ENCODE results near the gene ACACB. TPM values are rescaled to one million over a fixed set of nuclear protein-coding genes. Genes with fewer than 3 reads are reported as not detected.

ACACB gene
- total RNA-seq, 1 donor from 2014 or later = 140 TPM

DNA sequence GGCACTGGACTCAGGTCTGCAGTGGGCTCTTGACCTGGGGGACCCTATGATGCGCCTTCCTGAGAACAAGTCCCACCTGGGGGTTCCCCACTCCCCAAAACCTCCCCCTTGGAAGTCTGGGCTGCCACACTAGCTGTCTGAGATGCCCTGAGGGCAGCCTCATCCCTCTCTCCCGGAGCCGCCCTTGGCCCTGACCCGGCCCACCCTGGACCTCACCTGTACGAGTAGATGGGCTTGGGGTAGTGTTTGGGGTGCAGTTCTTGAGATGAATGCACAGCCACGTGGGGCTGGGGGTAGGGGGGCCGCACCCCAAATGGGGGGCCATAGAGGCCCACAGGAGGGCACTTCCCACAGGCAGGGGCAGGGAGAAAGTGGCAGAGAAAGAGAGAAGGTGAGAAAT is 170.8 kb downstream of the ACACB start:
- intact Hi-C loops (cut with DNase I) = no loop called here
- H3K27me3 ChIP-seq = no peaks in the 10 kb centered on the region
- no peak for TF ChIP-seq CTCF (IDR thresholded peaks at IDR 0.05)
- no peak overlapping the region for H3K4me3 ChIP-seq
- H3K36me3 ChIP-seq = no peaks in the 10 kb centered on the region
- H3K4me1 ChIP-seq = no peaks in the 10 kb centered on the region
- DNase-seq (ENCODE audit: low spot score in 2 of 2) = no peak
- H3K9me3 ChIP-seq = no peaks in the 10 kb centered on the region
- no peak overlapping the region for H3K27ac ChIP-seq

DNA sequence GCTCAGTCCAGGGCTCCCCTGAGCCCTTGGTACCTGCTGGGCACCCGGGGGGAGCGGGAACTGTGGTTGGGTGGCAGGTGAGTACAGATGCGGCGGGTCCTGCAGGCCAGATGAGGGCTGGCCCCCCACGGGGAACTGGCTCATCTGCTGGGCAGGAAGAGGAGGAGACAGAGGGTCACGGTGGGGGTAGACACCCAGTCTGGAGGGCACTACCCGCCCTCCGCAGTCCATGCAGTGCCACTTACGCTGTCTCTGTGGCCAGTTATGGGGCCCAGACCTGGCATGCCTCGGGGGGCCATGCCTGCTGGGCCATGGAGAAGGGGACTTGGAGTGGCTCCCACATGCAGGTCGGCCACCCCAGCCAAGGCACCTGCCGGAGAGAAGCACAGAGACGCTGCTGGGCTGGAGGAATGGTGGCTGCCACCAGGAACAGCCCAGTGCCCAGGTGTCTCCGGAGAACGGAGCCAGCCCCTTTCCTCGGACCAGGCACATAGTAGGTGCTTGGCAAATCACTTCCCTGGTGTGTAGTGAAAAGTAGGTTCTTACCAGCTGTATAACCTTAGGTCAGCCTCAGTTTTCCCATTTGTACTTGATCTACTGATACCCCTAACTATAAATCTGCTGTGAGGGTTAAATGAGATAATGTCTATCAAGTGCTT is 171.6 kb downstream of the ACACB start:
- Histone ChIP-seq H3K27me3 (no peaks in the 10 kb centered on the region), H3K27ac (no peak overlapping the region), H3K4me3 (no peak overlapping the region), H3K36me3 (no peaks in the 10 kb centered on the region), H3K4me1 (no peaks in the 10 kb centered on the region), H3K9me3 (no peaks in the 10 kb centered on the region)
- no peak for TF ChIP-seq CTCF (IDR thresholded peaks at IDR 0.05)
- intact Hi-C loops (cut with DNase I) = no loop called here
- DNase-seq (ENCODE audit: low spot score in 2 of 2) = no peak

- H3K36me3 ChIP-seq = no peaks in the 10 kb centered on the region
- intact Hi-C loops (cut with DNase I) = no loop called here
- H3K9me3 ChIP-seq = no peaks in the 10 kb centered on the region
- TF ChIP-seq CTCF (IDR thresholded peaks at IDR 0.05) = no peak
- H3K4me3 ChIP-seq = no peak overlapping the region
- H3K27me3 ChIP-seq = no peaks in the 10 kb centered on the region
- no peak for DNase-seq (ENCODE audit: low spot score in 2 of 2)
- no peak overlapping the region for H3K27ac ChIP-seq
- no peaks in the 10 kb centered on the region for H3K4me1 ChIP-seq
These were observed 172.2 kb downstream of the ACACB start for GRCh38 chr12:109288571-109288970.

DNA sequence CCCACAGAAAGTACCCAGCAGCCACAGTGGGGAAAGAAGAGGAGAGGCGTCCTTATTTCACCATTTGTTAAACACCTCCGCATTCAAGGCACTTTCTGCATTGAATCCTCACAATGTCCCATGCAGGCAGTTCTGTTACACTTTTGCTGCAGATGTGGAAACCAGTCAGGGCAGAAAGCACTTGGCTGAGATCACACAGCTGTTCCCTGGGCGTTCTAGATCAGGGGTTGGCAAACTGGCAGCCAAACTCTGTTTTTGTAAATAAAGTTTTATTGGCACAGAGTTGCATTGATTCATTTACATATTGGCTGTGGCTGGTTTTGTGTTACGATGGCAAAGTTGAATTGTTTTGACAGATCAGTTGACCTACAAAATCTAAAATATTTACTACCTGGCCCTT is 172.6 kb downstream of the ACACB start:
- TF ChIP-seq CTCF (IDR thresholded peaks at IDR 0.05) = no peak
- Histone ChIP-seq H3K9me3 (no peaks in the 10 kb centered on the region), H3K4me1 (no peaks in the 10 kb centered on the region), H3K4me3 (no peak overlapping the region), H3K27ac (no peak overlapping the region), H3K27me3 (no peaks in the 10 kb centered on the region), H3K36me3 (no peaks in the 10 kb centered on the region)
- intact Hi-C loops (cut with DNase I) = no loop called here
- DNase-seq (ENCODE audit: low spot score in 2 of 2) = no peak

DNA sequence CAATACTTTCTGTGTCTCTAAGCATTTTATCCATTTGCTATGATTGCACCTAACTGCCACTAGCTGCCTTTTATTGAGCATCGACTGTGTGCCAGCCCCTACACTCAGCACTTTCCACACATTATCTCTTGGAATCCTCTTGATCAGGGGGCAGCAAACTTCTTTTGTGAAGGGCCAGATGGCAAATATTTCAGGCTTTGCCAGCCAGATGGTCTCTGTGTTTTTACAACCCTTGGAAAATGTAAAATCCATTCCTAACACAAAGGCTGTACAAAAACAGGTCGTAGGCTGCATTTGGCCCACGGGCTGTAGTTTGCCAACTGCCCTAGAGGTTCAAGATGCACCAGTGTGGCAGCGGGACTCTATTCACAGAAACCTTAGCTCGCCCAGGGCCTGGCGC is 173.2 kb downstream of the ACACB start:
- H3K36me3 ChIP-seq = no peaks in the 10 kb centered on the region
- H3K4me1 ChIP-seq = no peaks in the 10 kb centered on the region
- DNase-seq (ENCODE audit: low spot score in 2 of 2) = no peak
- H3K9me3 ChIP-seq = no peaks in the 10 kb centered on the region
- TF ChIP-seq CTCF (IDR thresholded peaks at IDR 0.05) = no peak
- no peak overlapping the region for H3K27ac ChIP-seq
- H3K4me3 ChIP-seq = no peak overlapping the region
- intact Hi-C loops (cut with DNase I) = no loop called here
- no peaks in the 10 kb centered on the region for H3K27me3 ChIP-seq

DNA sequence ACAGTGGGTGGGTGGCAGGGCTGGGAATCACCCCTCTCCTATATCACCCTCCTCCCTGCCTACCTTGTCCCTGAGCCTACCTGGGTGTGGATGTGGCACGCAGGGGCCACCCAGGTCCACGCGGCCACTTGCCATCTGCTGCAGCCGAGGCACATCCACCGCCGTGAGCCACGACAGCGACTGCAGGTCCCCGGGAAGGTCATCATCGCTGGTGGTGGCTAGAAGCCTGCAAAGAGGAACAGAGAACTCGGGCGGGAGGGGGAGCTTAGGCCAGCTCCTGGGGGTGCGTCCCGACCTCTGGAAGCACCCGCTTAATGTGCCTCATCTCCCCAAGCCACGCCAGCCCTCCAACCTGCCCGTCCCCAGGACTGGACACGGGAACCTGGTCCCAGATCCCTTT is 173.7 kb downstream of the ACACB start:
- no peak for DNase-seq (ENCODE audit: low spot score in 2 of 2)
- H3K27ac ChIP-seq = no peak overlapping the region
- TF ChIP-seq CTCF (IDR thresholded peaks at IDR 0.05) = no peak
- intact Hi-C loops (cut with DNase I) = no loop called here
- no peaks in the 10 kb centered on the region for H3K9me3 ChIP-seq
- no peak overlapping the region for H3K4me3 ChIP-seq
- H3K27me3 ChIP-seq = no peaks in the 10 kb centered on the region
- no peaks in the 10 kb centered on the region for H3K4me1 ChIP-seq
- H3K36me3 ChIP-seq = no peaks in the 10 kb centered on the region

All from ascending aorta (tissue), 2 donors.